Large intestine (tissue), 3 donors: ENCODE measurements around the gene CCDC24. TPM values are rescaled to one million over a fixed set of nuclear protein-coding genes. Genes with fewer than 3 reads are reported as not detected.

Source experiments
- DNase-seq, 2 donors: peaks; one replicate each; pipeline versions ENCODE4 v3.0.0 to v3.0.0-alpha.2; 2013
- H3K27ac ChIP-seq: one replicate; pipeline ENCODE4 v1.5.1; 2013; ENCODE audit warnings: low read length
- H3K27me3 ChIP-seq: 2 replicates; pipeline ENCODE4 v1.6.1; 2013; ENCODE audit warnings: low read length; ENCODE audit not compliant: control insufficient read depth, insufficient read depth
- H3K36me3 ChIP-seq: 2 replicates; pipeline ENCODE4 v1.6.1; 2013; ENCODE audit warnings: low read length; ENCODE audit not compliant: control insufficient read depth, insufficient read depth
- H3K4me1 ChIP-seq: one replicate; pipeline ENCODE4 v1.6.1; 2013; ENCODE audit warnings: low read length; ENCODE audit not compliant: control insufficient read depth, insufficient read depth
- H3K4me3 ChIP-seq: one replicate; pipeline ENCODE4 v1.5.1; 2013; ENCODE audit warnings: low read length
- H3K9me3 ChIP-seq: one replicate; pipeline ENCODE4 v1.6.1; 2013; ENCODE audit warnings: mild to moderate bottlenecking, low read depth, low read length, moderate library complexity; ENCODE audit not compliant: control insufficient read depth
- WGBS: methylation state at CpG from one replicate; pipeline ENCODE4 v1.1.5; 2013; ENCODE audit warnings: low lambda C conversion rate; ENCODE audit not compliant: insufficient coverage; 5-methylcytosine and 5-hydroxymethylcytosine counted together
- polyA plus RNA-seq: library from polyadenylated mRNA; unstranded; fragments of 120-200 nt; gene quantifications from one replicate; pipeline ENCODE4 v1.2.1, GENCODE V29; 2013

Gene CCDC24
- polyA plus RNA-seq, 1 donor: 23.4 TPM

DNA sequence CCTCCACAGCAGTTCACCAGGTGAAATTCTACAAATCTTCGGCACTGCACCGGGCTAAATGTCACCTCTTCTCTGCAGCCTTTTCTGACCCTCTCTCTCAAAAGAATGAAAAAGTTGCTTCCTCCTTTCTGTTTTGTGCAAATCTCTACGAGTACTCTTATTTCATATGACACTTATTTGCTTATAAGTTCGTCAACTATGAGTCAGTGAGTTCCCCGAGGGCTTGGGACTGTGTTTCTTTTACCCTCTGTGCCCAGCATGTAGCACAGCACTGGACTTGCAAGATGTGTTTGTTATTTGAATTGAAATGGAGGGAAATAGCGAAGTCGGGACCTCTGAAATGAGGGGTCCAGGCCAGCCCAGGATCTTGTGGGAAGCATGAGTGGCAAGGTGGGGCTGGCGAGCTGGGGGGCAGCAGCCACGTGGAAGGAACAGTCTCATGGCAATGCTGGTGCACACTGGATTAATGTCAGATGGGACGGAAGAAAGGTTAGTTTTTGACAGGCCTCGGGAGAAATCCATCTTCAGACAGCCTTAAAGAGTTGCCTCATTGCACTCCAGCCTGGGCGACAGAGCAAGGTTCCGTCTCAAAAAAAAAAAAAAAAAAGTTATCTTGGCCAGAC is 33.6 kb downstream of the CCDC24 start:
- Histone ChIP-seq H3K4me3 (no peak overlapping the region), H3K27me3 (no peaks in the 10 kb centered on the region), H3K9me3 (no peaks in the 10 kb centered on the region), H3K36me3 (peaks cover 3% of the 10 kb centered on the region), H3K27ac (no peak overlapping the region), H3K4me1 (peaks cover 21% of the 10 kb centered on the region)
- no peak for DNase-seq
- WGBS: 92% methylated on average over 5 of the region's 13 CpGs

DNA sequence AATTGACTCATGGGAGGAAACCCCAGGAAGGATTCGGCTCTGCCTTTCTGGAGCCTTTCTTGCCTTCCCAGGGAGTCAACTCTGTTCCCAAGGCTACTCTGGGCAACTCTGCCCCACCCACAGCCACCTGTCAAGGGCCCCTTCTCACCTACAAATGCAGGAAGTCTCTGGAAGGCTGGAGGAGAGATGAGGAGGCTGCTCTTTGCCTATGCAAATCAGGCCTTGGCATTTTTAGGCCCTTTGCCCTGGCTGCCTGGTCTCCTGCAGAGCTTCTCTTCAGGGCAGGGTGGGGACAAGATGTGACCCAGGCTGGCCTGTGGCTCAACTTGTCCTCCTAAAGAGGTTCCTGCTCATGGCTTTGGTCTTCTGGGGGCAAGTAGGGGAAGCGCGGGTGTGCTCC is 34.4 kb downstream of the CCDC24 start:
- H3K4me1 ChIP-seq: peaks cover 21% of the 10 kb centered on the region
- H3K27ac ChIP-seq: peak overlapping the region; percentile 48
- no peak overlapping the region for H3K4me3 ChIP-seq
- peak; percentile 61 to 87 for DNase-seq
- no peaks in the 10 kb centered on the region for H3K9me3 ChIP-seq
- no peaks in the 10 kb centered on the region for H3K27me3 ChIP-seq
- WGBS: no CpG with 5 or more reads among the region's 3 CpGs
- H3K36me3 ChIP-seq: peaks cover 3% of the 10 kb centered on the region

DNA sequence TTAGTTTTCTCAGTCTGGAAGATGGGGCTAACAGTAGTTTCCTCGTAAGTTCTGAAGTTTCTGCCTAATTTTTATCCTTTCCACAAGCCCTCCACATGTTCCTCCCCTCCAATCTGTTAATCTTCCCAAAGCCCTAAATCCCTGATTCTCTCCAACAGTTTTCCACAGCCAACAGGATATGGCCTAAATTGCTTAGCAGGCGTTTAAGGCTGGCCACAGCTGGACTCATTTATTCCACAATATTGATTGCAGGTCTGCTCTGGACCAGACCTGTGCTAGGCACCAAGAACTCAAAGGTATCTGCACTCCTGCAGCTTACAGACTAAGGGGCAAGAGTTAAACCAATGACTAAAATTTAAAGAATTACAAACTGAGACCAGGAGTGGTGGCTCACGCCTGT is 35.9 kb downstream of the CCDC24 start:
- H3K9me3 ChIP-seq: no peaks in the 10 kb centered on the region
- WGBS: no CpG with 5 or more reads among the region's 3 CpGs
- no peak for DNase-seq
- no peaks in the 10 kb centered on the region for H3K36me3 ChIP-seq
- H3K27ac ChIP-seq: no peak overlapping the region
- peaks cover 31% of the 10 kb centered on the region for H3K4me1 ChIP-seq
- no peaks in the 10 kb centered on the region for H3K27me3 ChIP-seq
- no peak overlapping the region for H3K4me3 ChIP-seq

DNA sequence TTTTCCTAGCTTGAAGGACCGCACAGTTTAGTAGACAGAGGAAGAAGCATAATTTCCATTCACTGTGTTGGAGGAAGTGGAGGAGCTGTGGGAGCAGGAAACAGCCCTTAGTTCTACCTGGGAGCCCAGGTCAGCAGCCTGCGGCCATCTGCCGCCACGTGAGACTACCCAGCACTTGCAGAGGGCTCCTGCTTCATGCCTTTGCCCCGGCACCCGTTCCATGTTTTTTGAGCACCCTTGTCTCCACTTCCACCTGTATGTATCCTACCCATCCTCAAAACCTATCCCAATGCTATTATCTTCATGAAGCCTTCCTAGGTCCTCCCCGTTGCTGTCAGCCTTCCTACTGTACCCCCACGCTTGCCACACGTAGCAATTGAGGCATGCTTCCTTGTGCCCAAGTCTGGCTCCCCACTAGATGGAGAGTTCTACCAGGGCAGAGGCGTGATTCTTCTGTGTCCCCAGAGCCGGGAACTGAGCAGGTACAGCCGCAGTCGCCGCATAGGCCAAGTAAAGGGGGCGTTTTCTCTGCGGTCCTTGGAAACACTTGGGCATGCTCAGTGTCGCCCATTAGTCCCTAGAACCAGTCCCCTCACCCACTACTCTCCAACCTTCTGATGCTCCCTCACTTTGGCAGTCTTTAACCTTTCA is 38.0 kb downstream of the CCDC24 start:
- H3K27me3 ChIP-seq: no peaks in the 10 kb centered on the region
- H3K27ac ChIP-seq: peak overlapping the region; percentile 25
- WGBS: 60% methylated on average over 2 of the region's 17 CpGs
- peak overlapping the region; percentile 36 for H3K4me3 ChIP-seq
- H3K9me3 ChIP-seq: no peaks in the 10 kb centered on the region
- H3K4me1 ChIP-seq: peaks cover 42% of the 10 kb centered on the region
- peak in 1 of 2 donors; percentile 28 for DNase-seq
- no peaks in the 10 kb centered on the region for H3K36me3 ChIP-seq

DNA sequence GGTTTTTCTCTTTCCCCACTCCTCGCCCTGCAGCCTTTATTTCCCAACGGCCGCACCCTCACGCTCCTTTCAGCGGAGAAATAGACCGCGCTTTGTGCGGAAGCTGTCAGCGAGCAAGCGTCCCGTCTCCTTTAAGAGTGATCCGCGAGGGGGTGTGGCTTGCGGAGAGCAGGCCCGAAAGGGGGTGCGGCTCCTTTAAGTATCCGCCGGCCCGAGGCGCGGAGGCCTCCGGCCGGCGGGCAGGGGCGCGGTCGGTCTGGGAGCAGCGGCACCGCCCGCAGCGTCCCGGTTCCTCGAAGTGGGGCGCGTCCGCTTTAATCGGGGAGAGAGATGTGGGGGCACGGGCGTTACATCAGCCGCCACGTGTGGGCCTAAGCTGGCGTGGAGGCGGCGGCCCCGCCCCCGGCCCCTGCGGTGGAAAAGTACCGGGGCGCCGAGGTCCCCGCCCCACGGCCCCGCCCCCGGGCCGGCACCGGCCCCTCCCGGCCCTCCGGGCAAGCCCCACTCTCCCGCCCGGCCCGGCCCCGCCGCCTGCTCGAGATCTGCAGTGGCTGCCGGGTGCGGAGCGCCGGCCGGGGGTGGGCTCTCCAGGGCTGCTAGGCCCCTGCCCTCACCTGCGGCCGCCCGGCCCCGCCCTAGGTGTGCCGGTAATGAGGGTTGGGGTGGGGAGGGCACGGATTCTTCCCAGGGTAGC is 38.7 kb downstream of the CCDC24 start:
- no CpG with 5 or more reads among the region's 75 CpGs for WGBS
- H3K36me3 ChIP-seq: no peaks in the 10 kb centered on the region
- peak; percentile 76 to 94 for DNase-seq
- H3K9me3 ChIP-seq: no peaks in the 10 kb centered on the region
- peak overlapping the region; percentile 69 for H3K4me3 ChIP-seq
- peak overlapping the region; percentile 66 for H3K27ac ChIP-seq
- peaks cover 42% of the 10 kb centered on the region for H3K4me1 ChIP-seq
- H3K27me3 ChIP-seq: no peaks in the 10 kb centered on the region

DNA sequence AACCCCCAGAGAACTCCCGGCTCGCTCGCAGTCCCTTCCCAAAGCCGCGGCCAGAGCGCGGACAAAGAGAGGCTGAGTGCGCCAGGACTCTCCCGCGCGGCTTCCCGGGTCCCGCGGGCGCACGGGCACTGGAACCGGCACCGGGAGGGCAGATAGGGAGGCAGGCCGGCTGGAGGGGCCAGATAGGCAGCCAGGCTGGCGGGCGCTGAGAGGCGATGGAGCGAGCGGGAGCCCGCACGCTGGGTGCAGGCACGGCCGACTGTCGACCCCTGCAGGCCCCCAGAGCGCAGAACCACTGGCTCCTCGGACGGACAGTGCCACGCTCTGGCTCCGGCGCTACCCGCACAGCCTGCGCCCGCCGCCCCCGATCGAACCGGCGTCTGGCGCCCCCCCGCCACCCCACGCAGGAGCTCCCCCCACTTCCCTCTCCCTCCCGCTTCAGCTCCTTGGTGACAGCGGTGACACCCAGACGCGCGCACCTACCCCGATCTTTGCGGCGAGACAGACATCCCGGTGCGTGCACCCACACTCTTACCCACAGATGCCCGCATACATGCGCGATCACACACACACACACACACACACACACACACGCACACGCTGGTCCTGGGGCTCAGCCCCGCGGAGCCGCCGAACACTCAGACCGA is 39.3 kb downstream of the CCDC24 start:
- no peaks in the 10 kb centered on the region for H3K9me3 ChIP-seq

DNA sequence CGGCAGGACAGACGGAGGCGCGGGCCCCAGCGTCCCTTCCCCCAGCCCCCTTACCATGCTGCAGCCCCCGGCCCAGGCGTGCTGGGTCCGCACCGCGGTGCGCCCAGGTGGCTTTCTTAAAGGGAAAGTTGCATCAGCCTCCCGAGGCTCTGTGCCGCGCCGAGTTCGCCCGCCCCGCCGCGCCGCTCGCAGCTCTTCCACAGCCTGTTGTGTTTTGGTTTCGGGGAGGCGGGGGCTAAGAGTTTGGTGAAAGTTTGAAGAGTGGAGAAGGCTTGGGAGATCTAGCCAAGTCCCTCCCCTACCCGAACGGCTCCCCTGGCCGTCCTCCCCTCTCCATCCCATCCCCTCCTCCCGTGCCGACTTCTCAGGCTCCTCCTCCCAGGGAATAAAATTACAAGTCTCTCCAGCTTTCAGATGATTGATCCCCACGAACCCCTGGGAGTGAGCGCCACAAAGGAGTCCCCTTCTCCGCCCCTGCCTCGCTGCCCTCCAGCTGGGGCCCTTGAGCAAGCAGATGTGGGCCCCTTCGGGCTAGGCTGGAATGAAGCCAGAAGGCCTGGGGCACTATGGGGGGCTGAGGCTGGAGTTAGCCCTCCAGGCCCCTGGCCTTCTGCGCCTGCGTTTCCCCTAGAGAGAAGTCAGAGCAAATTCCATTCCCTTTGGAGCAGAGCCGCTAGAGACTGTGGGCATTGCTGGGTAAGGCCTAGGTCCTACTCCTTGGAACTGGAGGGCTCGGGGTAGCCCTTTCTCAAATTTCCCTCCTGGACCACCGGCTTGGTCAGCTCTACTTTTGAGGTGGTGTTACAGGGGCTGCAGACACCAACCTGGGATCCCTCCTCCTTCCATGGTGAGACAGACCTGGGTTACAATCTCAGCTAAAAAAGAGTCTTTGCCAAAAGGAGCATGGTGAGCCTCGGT is 40.1 kb downstream of the CCDC24 start, which contains the start of gene SLC6A9:
SLC6A9 (minus strand) TSS at position 211 of the 918 bp plus-strand sequence. CDS start 7,185 bp downstream, outside the sequence.
- H3K4me3 ChIP-seq: peak within 1 kb of the TSS; percentile 69
- no peaks in the 10 kb centered on the region for H3K36me3 ChIP-seq
- no peaks in the 10 kb centered on the region for H3K27me3 ChIP-seq
- no peaks in the 10 kb centered on the region for H3K9me3 ChIP-seq
- DNase-seq: peak in 1 of 2 donors; percentile 59
- peak within 1 kb of the TSS; percentile 66 for H3K27ac ChIP-seq
- H3K4me1 ChIP-seq: peaks cover 43% of the 10 kb centered on the region
- no CpG with 5 or more reads among the region's 40 CpGs for WGBS

More for the DNA sequence above, 39.3 kb downstream of the CCDC24 start:
- Histone ChIP-seq H3K27me3 (no peaks in the 10 kb centered on the region), H3K4me1 (peaks cover 43% of the 10 kb centered on the region), H3K36me3 (no peaks in the 10 kb centered on the region), H3K4me3 (peak overlapping the region; percentile 69), H3K27ac (peak overlapping the region; percentile 66)
- no CpG with 5 or more reads among the region's 66 CpGs for WGBS
- no peak for DNase-seq

DNA sequence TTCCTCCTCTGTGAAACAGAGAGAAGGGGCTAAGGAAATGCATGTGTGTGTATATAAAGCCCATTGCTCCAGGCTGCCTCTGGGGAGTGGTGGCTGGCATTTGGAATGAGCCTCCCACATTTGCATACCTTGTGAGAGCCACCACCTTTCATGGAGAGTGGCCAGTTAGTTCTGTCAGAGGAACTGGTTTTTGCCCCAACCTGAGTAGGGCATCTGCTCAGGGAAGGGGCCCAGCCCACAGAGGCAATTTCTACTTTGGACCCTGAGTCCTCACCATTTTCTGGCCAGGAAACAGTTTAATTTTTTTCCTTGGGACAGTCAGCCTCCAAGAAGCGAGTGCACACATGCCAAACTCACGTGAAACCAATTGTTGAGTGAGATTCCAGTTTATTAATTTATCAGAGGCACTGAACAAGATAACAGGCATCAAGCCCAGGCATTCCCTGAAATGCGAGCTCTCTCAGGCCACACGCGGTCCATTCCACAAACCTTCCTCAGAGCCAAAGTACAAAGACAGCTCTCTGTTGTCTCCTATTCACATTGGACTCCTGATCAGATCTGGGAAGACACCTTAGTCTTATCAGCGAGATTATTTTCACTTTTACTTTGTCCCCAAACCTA is 40.9 kb downstream of the CCDC24 start:
- Histone ChIP-seq H3K9me3 (no peaks in the 10 kb centered on the region), H3K27me3 (no peaks in the 10 kb centered on the region), H3K36me3 (no peaks in the 10 kb centered on the region), H3K4me1 (peaks cover 43% of the 10 kb centered on the region), H3K4me3 (no peak overlapping the region), H3K27ac (peak overlapping the region; percentile 22)
- DNase-seq: peak in 1 of 2 donors; percentile 68
- WGBS: no CpG with 5 or more reads among the region's 6 CpGs

DNA sequence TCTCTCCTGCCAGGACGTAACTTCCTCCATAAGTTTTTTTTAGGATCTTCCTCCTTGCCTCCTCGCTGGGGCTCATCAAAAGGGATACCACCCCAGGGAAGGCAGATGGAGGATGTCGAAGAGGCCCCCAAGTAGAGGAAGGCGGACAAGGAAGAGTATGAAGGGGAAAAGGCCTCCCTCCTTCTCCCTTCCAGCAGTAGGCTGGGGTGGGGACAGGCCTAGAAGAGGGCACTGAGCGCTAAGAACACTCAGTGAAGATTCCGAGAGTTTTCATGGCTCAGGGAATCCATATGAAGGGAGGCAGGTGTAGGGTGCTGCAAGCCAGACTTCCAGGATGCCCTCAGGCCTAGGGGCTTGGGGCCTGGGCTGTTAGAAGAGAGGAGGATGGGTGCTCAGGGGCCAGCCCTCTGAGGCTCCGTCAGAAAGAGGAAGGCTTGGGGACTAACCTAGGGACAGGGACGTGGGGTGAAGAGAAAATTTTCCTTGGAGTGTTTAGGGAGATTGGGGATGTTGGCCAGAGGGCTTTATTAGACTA is 41.7 kb downstream of the CCDC24 start:
- no peaks in the 10 kb centered on the region for H3K36me3 ChIP-seq
- H3K27me3 ChIP-seq: no peaks in the 10 kb centered on the region
- no CpG with 5 or more reads among the region's 8 CpGs for WGBS
- no peak overlapping the region for H3K4me3 ChIP-seq
- H3K9me3 ChIP-seq: no peaks in the 10 kb centered on the region
- no peak overlapping the region for H3K27ac ChIP-seq
- DNase-seq: no peak
- H3K4me1 ChIP-seq: peaks cover 43% of the 10 kb centered on the region
